Smooth muscle cell (in vitro differentiated cells): ENCODE data around the gene FXYD5. TPM values are rescaled to one million over a fixed set of nuclear protein-coding genes. Genes with fewer than 3 reads are reported as not detected.

ENCODE experiments used
- DNase-seq: peaks from one replicate; lab custom pipeline; 2025; ENCODE audit not compliant: unreplicated experiment; lab: John Stamatoyannopoulos, UW
- H2AFZ ChIP-seq: fragments of 200-600 bp; sonication (generic); 2 replicates; pipeline ENCODE4 v1.6.0; 2016; ENCODE audit warnings: antibody characterized with exemption, low read depth, mild to moderate bottlenecking
- H3F3A ChIP-seq: fragments of 200-600 bp; sonication (generic); 2 replicates; pipeline ENCODE4 v1.6.0; 2017; ENCODE audit warnings: antibody characterized with exemption, low read depth
- H3K27ac ChIP-seq: fragments of 200-600 bp; sonication (generic); 2 replicates; pipeline ENCODE4 v1.5.1; 2016; ENCODE audit warnings: low read depth, mild to moderate bottlenecking
- H3K27me3 ChIP-seq: fragments of 200-600 bp; sonication (generic); 2 replicates; pipeline ENCODE4 v1.6.1; 2016; ENCODE audit warnings: low read depth, mild to moderate bottlenecking
- H3K36me3 ChIP-seq: fragments of 200-600 bp; sonication (generic); 2 replicates; pipeline ENCODE4 v1.5.1; 2016; ENCODE audit warnings: low read depth
- H3K4me1 ChIP-seq: fragments of 200-600 bp; sonication (generic); 2 replicates; pipeline ENCODE4 v1.5.1; 2016; ENCODE audit warnings: low read depth
- H3K4me2 ChIP-seq: fragments of 200-600 bp; sonication (generic); 2 replicates; pipeline ENCODE4 v1.6.0; 2016; ENCODE audit warnings: mild to moderate bottlenecking
- H3K4me3 ChIP-seq: fragments of 200-600 bp; sonication (generic); 2 replicates; pipeline ENCODE4 v1.5.1; 2016; ENCODE audit warnings: mild to moderate bottlenecking
- H3K79me2 ChIP-seq: fragments of 200-600 bp; sonication (generic); 2 replicates; pipeline ENCODE4 v1.6.0; 2016; ENCODE audit warnings: low read depth, mild to moderate bottlenecking
- H3K9ac ChIP-seq: fragments of 200-600 bp; sonication (generic); 2 replicates; pipeline ENCODE4 v1.6.0; 2016; ENCODE audit warnings: low read depth
- H3K9me3 ChIP-seq: fragments of 200-600 bp; sonication (generic); replicated peaks from 2 replicates; pipeline ENCODE4 v1.5.1; 2016; ENCODE audit warnings: low read depth
- H4K20me1 ChIP-seq: fragments of 200-600 bp; sonication (generic); 2 replicates; pipeline ENCODE4 v1.6.0; 2016; ENCODE audit warnings: low read depth
- WGBS: methylation state at CpG from one replicate; pipeline ENCODE4 v1.1.7; 2016; ENCODE audit warnings: low lambda C conversion rate; 5-methylcytosine and 5-hydroxymethylcytosine counted together
- polyA plus RNA-seq: library from polyadenylated mRNA; unstranded; fragments of >200 nt; fragmentation: Nextera tagmentation; extraction: Ambion mirVana; gene quantifications from 2 replicates; pipeline ENCODE4 v1.2.1, GENCODE V29; 2016
- total RNA-seq: library from RNA; depleted of rRNA; stranded (reverse); fragments of >200 nt; gene quantifications from 2 replicates; pipeline ENCODE4 v1.2.3, GENCODE V29; 2014
- TF ChIP-seq, protein P1 (sequence below): fragments of 200-600 bp; sonication (generic); IDR thresholded peaks from 2 replicates; pipeline ENCODE4 v1.5.1; 2017; ENCODE audit warnings: borderline replicate concordance, mild to moderate bottlenecking, antibody characterized with exemption; ENCODE audit not compliant: insufficient read depth, poor library complexity, severe bottlenecking

Gene FXYD5
- total and polyA plus RNA-seq, 2 experiments from 2014 or later, result 133 to 205 TPM

DNA sequence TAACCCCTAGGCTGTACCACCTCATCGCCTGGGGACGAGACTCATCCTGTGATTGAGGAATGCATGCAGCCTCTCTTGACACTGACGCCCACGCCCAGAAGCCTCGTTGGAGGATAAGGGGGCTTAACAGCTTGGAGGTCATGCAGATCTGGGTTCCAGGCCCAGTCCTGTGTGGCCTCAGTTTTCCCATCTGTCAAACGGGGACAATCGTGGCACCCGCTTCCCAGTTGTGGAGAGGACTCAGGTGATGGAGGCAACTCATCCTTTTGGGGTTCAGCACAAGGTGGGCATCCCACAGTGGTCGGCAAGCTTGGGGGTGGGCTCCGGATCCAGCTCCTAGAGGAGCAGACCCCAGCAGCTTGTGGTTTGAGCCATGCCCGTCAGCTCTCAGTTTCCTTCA, 18.3 kb upstream of the FXYD5 start:
- Histone ChIP-seq H2AFZ (no peak overlapping the region), H3K4me3 (no peak overlapping the region), H3K27ac (no peak overlapping the region), H4K20me1 (no peaks in the 10 kb centered on the region), H3K4me1 (peaks cover 20% of the 10 kb centered on the region), H3K36me3 (no peaks in the 10 kb centered on the region), H3K9ac (no peak overlapping the region), H3K9me3 (no peaks in the 10 kb centered on the region), H3F3A (no peaks in the 10 kb centered on the region), H3K27me3 (no peaks in the 10 kb centered on the region), H3K4me2 (no peak overlapping the region), H3K79me2 (no peaks in the 10 kb centered on the region)
- WGBS, result 76% methylated on average over 11 of the region's 11 CpGs
- TF ChIP-seq, protein P1, sequence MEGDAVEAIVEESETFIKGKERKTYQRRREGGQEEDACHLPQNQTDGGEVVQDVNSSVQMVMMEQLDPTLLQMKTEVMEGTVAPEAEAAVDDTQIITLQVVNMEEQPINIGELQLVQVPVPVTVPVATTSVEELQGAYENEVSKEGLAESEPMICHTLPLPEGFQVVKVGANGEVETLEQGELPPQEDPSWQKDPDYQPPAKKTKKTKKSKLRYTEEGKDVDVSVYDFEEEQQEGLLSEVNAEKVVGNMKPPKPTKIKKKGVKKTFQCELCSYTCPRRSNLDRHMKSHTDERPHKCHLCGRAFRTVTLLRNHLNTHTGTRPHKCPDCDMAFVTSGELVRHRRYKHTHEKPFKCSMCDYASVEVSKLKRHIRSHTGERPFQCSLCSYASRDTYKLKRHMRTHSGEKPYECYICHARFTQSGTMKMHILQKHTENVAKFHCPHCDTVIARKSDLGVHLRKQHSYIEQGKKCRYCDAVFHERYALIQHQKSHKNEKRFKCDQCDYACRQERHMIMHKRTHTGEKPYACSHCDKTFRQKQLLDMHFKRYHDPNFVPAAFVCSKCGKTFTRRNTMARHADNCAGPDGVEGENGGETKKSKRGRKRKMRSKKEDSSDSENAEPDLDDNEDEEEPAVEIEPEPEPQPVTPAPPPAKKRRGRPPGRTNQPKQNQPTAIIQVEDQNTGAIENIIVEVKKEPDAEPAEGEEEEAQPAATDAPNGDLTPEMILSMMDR, result no peak
- DNase-seq, result no peak

GRCh38 chr19:35136977-35137702, 17.4 kb upstream of the FXYD5 start:
- 80% methylated on average over 9 of the region's 9 CpGs for WGBS
- H3K9me3 ChIP-seq, result no peaks in the 10 kb centered on the region
- peaks cover 20% of the 10 kb centered on the region for H3K4me1 ChIP-seq

DNA sequence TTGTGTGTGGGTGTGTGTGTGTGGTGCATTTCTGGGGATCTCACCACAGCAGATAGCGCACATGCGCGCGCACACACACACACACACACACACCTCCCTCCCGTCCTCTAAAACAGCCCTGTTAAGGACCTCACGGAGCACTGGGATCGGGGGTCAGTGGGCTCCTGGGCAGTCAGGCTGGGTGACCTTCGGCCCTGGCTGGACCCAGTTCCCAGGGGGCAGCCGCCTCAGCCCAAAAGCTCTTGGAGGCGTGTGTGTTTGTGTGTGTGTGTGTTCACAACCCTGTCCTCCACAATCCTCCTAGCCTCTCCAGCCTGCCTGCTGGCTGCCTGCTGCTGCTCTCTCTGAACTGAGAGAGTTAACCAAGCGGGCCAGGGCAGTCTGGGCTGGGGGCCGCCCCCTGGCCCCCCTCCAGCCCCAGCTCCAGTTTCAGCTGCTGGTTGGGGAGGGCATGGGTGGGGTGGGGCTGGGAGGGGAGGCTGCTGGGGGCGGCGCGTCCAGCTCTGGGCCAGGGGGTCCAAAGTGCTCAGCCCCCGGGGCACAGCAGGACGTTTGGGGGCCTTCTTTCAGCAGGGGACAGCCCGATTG, 16.1 kb upstream of the FXYD5 start, which contains the start of gene FXYD1:
Gene FXYD1, plus strand, starts transcription at position 520 of the 588 bp plus-strand sequence. CDS start 1,256 bp downstream, outside the sequence.
- no peak within 1 kb of the TSS for H3K4me3 ChIP-seq
- no peak within 1 kb of the TSS for H3K4me2 ChIP-seq
- 87% methylated on average over 14 of the region's 18 CpGs for WGBS
- H4K20me1 ChIP-seq, result no peaks in the 10 kb centered on the region
- DNase-seq, result no peak
- H3K9me3 ChIP-seq, result no peaks in the 10 kb centered on the region
- no peaks in the 10 kb centered on the region for H3K36me3 ChIP-seq
- no peaks in the 10 kb centered on the region for H3K79me2 ChIP-seq
- no peak within 1 kb of the TSS for H3K9ac ChIP-seq
- peaks cover 20% of the 10 kb centered on the region for H3K4me1 ChIP-seq
- H3F3A ChIP-seq, result no peaks in the 10 kb centered on the region
- no peak within 1 kb of the TSS for H2AFZ ChIP-seq
- TF ChIP-seq, protein P1, result no peak
- peaks cover 21% of the 10 kb centered on the region for H3K27me3 ChIP-seq
- H3K27ac ChIP-seq, result no peak within 1 kb of the TSS

More at GRCh38 chr19:35136977-35137702, 17.4 kb upstream of the FXYD5 start:
- H4K20me1 ChIP-seq, result no peaks in the 10 kb centered on the region
- H3K4me3 ChIP-seq, result no peak overlapping the region
- peaks cover 9% of the 10 kb centered on the region for H3K27me3 ChIP-seq
- H3K79me2 ChIP-seq, result no peaks in the 10 kb centered on the region
- no peak overlapping the region for H2AFZ ChIP-seq
- no peak overlapping the region for H3K4me2 ChIP-seq
- no peaks in the 10 kb centered on the region for H3K36me3 ChIP-seq
- no peak overlapping the region for H3K9ac ChIP-seq
- TF ChIP-seq, protein P1, result no peak
- H3K27ac ChIP-seq, result no peak overlapping the region
- no peak for DNase-seq
- no peaks in the 10 kb centered on the region for H3F3A ChIP-seq
